Measurements from ENCODE around the gene PLCB3.

Gene PLCB3

GRCh38 chr11:64211181-64211872 lies 40.0 kb upstream of the PLCB3 start:
- FAIRE-seq (no peak), DNase-seq (ENCODE audit: insufficient read length, low spot score) (no peak)
- TF ChIP-seq POLR2A (IDR thresholded peaks at IDR 0.05; ENCODE audit: low read depth, low read length) = no peak

DNA sequence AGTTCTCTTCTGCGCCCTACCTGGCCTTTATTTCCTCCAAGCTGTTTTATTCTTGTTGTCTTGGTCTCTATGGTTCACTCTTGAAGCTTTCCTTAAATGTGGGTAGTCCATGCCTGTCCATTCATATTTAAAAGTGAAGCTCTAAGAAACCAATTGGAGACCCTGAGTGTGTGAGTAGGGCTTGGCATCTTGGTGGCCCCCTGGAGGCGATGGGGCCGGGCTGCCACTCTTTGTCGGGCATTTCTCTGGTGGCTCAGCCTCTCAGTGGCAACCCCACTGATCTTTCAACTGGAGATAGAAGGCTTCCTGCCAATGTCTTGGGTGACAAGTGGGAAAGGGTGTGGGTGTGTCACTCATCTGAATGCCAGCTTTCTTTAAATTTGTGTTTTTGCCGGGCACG lies 34.5 kb upstream of the PLCB3 start:
- FAIRE-seq = no peak
- no peak for TF ChIP-seq POLR2A (IDR thresholded peaks at IDR 0.05; ENCODE audit: low read depth, low read length)

GRCh38 chr11:64218628-64219353 lies 32.5 kb upstream of the PLCB3 start:
- TF ChIP-seq POLR2A (IDR thresholded peaks at IDR 0.05; ENCODE audit: low read depth, low read length) = no peak
- DNase-seq (ENCODE audit: insufficient read length, low spot score) (no peak), FAIRE-seq (no peak)

More for the DNA sequence above, 34.5 kb upstream of the PLCB3 start:
- no peak for DNase-seq (ENCODE audit: insufficient read length, low spot score)

DNA sequence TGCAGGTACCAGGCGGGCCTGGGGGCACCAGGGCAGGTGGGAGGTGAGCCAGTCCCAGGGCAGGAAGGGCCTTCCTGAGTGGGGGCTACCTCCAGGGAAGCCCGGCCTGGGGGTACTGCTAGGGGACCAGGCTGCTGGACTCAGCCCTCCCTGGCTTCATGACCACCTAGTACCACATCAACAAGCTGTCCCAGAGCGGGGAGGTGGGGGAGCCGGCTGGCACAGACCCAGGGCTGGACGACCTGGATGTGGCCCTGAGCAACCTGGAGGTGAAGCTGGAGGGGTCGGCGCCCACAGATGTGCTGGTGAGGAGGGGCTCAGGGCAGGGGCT lies 32.0 kb upstream of the PLCB3 start:
- FAIRE-seq (no peak), DNase-seq (ENCODE audit: insufficient read length, low spot score) (no peak)
- no peak for TF ChIP-seq POLR2A (IDR thresholded peaks at IDR 0.05; ENCODE audit: low read depth, low read length)

DNA sequence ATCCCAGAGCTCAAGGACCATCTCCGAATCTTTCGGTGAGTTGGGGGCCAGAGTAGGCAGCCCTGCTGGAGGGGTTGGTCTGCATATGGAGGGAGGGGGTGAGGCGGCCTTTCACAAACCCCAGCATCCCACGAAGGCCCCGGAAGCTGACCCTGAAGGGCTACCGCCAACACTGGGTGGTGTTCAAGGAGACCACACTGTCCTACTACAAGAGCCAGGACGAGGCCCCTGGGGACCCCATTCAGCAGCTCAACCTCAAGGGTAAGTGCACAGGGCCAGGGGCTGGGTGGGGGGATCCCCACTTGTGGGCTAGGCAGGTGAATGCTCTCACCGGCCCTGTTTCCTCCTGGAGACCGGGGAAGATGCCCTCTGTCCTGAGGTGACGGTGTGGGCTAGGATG lies 31.6 kb upstream of the PLCB3 start:
- no peak for FAIRE-seq
- no peak for DNase-seq (ENCODE audit: insufficient read length, low spot score)
- no peak for TF ChIP-seq POLR2A (IDR thresholded peaks at IDR 0.05; ENCODE audit: low read depth, low read length)

- TF ChIP-seq POLR2A (IDR thresholded peaks at IDR 0.05; ENCODE audit: low read depth, low read length) = no peak
- DNase-seq (ENCODE audit: insufficient read length, low spot score) = no peak
- no peak for FAIRE-seq
These were observed 31.1 kb upstream of the PLCB3 start for GRCh38 chr11:64220271-64220670.

DNA sequence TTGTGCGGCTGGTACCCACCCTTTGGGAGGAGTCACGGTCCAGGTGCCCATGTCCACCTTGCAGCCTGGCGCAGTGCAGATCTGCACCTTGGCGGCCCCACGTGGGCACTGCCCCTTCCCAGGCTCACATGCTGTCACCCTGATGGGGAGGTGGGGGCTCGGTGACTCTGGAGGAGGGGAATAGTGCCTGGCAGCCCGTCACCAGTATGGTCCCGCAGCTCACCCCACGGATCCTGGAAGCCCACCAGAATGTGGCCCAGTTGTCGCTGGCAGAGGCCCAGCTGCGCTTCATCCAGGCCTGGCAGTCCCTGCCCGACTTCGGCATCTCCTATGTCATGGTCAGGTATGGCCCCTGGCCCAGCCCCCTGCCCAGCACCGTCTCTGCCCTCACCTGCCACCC lies 30.5 kb upstream of the PLCB3 start:
- DNase-seq (ENCODE audit: insufficient read length, low spot score) = no peak
- no peak for TF ChIP-seq POLR2A (IDR thresholded peaks at IDR 0.05; ENCODE audit: low read depth, low read length)
- no peak for FAIRE-seq

DNA sequence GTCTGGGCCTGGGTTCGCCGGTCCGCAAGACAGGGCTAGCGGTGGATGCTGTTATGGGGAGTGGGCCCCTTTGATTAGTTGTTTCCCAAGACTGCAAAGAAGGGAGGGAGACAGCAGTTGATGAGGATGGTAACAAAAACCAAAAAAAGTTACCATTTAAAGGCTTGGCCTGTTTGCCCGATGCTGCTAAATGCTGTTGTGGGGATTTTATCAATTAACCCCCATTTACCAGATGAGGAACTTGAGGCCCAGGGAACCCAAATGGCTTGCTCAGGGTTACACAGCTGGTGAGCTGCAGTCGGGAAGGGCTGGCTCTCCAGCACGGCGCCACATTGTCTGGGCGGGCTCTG lies 28.7 kb upstream of the PLCB3 start:
- FAIRE-seq (no peak), DNase-seq (ENCODE audit: insufficient read length, low spot score) (no peak)
- no peak for TF ChIP-seq POLR2A (IDR thresholded peaks at IDR 0.05; ENCODE audit: low read depth, low read length)

GRCh38 chr11:64223001-64223651 lies 28.2 kb upstream of the PLCB3 start:
- no peak for FAIRE-seq
- no peak for TF ChIP-seq POLR2A (IDR thresholded peaks at IDR 0.05; ENCODE audit: low read depth, low read length)
- DNase-seq (ENCODE audit: insufficient read length, low spot score) = no peak

- DNase-seq (ENCODE audit: insufficient read length, low spot score) = peak; percentile 77
- no peak for FAIRE-seq
- no peak for TF ChIP-seq POLR2A (IDR thresholded peaks at IDR 0.05; ENCODE audit: low read depth, low read length)
These were observed 27.0 kb upstream of the PLCB3 start for GRCh38 chr11:64224151-64224890.

- DNase-seq (ENCODE audit: insufficient read length, low spot score) = no peak
- no peak for TF ChIP-seq POLR2A (IDR thresholded peaks at IDR 0.05; ENCODE audit: low read depth, low read length)
- no peak for FAIRE-seq
These were observed 26.3 kb upstream of the PLCB3 start for GRCh38 chr11:64224891-64225607.

GRCh38 chr11:64225608-64226506 lies 25.5 kb upstream of the PLCB3 start, which contains the start of the genes NUDT22 and TRPT1:
NUDT22 (plus strand) TSS chr11:64226274; CDS start chr11:64226653, 379 bp downstream.
TRPT1 (minus strand) TSS chr11:64226186; CDS start chr11:64225860, 326 bp downstream.
- peak; percentile 72; the same call in 1 of the 2 replicates for TF ChIP-seq POLR2A (IDR thresholded peaks at IDR 0.05; ENCODE audit: low read depth, low read length)
- no peak for FAIRE-seq
- peak; percentile 78 for DNase-seq (ENCODE audit: insufficient read length, low spot score)

Data from H54 (cell line).